Kidney (tissue), 14 donors: ENCODE data around the gene ARHGEF1. TPM values are rescaled to one million over a fixed set of nuclear protein-coding genes. Genes with fewer than 3 reads are reported as not detected.

Source experiments
- DNase-seq, 5 donors: peaks; one replicate each; pipeline ENCODE4 v3.0.0-alpha.2; 2013 to 2020
- FAIRE-seq: peaks from 2 replicates; lab custom pipeline; 2012; peaks lifted over from hg19 to GRCh38; lab: Jason Lieb, UNC
- H3K27ac ChIP-seq, 2 donors: one replicate each; pipeline ENCODE4 v1.7.0; 2013; ENCODE audit warnings: low read depth in 2 of 2, low read length in 2 of 2, inconsistent platforms in 1 of 2
- H3K27me3 ChIP-seq: one replicate; pipeline ENCODE4 v1.7.1; 2013; ENCODE audit warnings: low read length, inconsistent platforms; ENCODE audit not compliant: control insufficient read depth, insufficient read depth
- H3K36me3 ChIP-seq, 3 donors: one replicate each; pipeline versions ENCODE4 v1.7.0 to v1.7.1; 2013; ENCODE audit warnings: low read length in 3 of 3, control low read depth in 1 of 3, inconsistent platforms in 1 of 3; ENCODE audit not compliant: insufficient read depth in 3 of 3, control insufficient read depth in 2 of 3
- H3K4me1 ChIP-seq, 3 donors: one replicate each; pipeline versions ENCODE4 v1.7.0 to v1.7.1; 2013; ENCODE audit warnings: low read length in 3 of 3, inconsistent platforms in 1 of 3, low read depth in 1 of 3; ENCODE audit not compliant: control insufficient read depth in 2 of 3, insufficient read depth in 2 of 3
- H3K4me3 ChIP-seq, 3 donors: one replicate each; pipeline versions ENCODE4 v1.7.0 to v1.8.1; 2013; ENCODE audit warnings: low read length in 3 of 3, control low read depth in 1 of 3, inconsistent platforms in 1 of 3
- H3K9ac ChIP-seq, 3 donors: one replicate each; pipeline versions ENCODE4 v1.7.0 to v1.7.1; 2013; ENCODE audit warnings: low read length in 3 of 3, control low read depth in 1 of 3, inconsistent platforms in 1 of 3
- H3K9me3 ChIP-seq, 3 donors: one replicate each; pipeline versions ENCODE4 v1.7.0 to v1.7.1; 2013; ENCODE audit warnings: low read length in 3 of 3, control low read depth in 1 of 3, inconsistent platforms in 1 of 3; ENCODE audit not compliant: control insufficient read depth in 2 of 3, insufficient read depth in 1 of 3
- CTCF ChIP-seq: IDR thresholded peaks from 3 replicates; pipeline ENCODE4 v1.5.1; 2012; ENCODE audit warnings: mild to moderate bottlenecking, moderate library complexity, borderline replicate concordance; ENCODE audit not compliant: insufficient read depth; ENCODE audit errors: extremely low read depth
- intact Hi-C: fragments of 100-400 bp; cut with DNase I; formaldehyde crosslinking; loops from one replicate; pipeline ENCODE4 v1.11.1; 2022
- polyA plus RNA-seq: library from polyadenylated mRNA; stranded (reverse); fragments of 350-450 nt; fragmentation: Illumina TruSeq; extraction: RNeasy Lipid Tissue Mini Kit (QIAGEN cat#74804); gene quantifications from one replicate; pipeline ENCODE4 v1.2.3, GENCODE V29; 2014; ENCODE audit warnings: low read depth, low replicate concordance; ENCODE audit not compliant: insufficient read depth
- total RNA-seq: library from RNA; stranded (reverse); fragmentation: NEBNext Ultra II Directional; extraction: Animal tissue kit (Norgen Biotek cat#: 25700); gene quantifications from one replicate; pipeline ENCODE4 v1.2.1, GENCODE V29; 2021
- donor health status: control.
- donor health status: control.
- donor health status: control.
- donor health status: control.
- donor health status: control.
- donor health status: DM: yes; HTN: yes; CAD: no.
- donor health status: Normal renal cell carcinoma (clear cell type).

ARHGEF1 gene
- total and polyA plus RNA-seq, 2 donors from 2014 or later = 39.0 to 139 TPM

- H3K9ac ChIP-seq = no peak overlapping the region
- no peaks in the 10 kb centered on the region for H3K4me1 ChIP-seq
- no peak overlapping the region for H3K4me3 ChIP-seq
- FAIRE-seq (no peak), DNase-seq (no peak)
- H3K27ac ChIP-seq = no peak overlapping the region
- H3K27me3 ChIP-seq = peaks cover 64% of the 10 kb centered on the region
- TF ChIP-seq CTCF = no peak
- no peaks in the 10 kb centered on the region for H3K36me3 ChIP-seq
- intact Hi-C loops = no loop called here
- H3K9me3 ChIP-seq = peaks cover 0 to 4% (median 0%) of the 10 kb centered on the region in 3 donors
Observed at GRCh38 chr19:41918653-41919244, 35.8 kb downstream of the ARHGEF1 start.

DNA sequence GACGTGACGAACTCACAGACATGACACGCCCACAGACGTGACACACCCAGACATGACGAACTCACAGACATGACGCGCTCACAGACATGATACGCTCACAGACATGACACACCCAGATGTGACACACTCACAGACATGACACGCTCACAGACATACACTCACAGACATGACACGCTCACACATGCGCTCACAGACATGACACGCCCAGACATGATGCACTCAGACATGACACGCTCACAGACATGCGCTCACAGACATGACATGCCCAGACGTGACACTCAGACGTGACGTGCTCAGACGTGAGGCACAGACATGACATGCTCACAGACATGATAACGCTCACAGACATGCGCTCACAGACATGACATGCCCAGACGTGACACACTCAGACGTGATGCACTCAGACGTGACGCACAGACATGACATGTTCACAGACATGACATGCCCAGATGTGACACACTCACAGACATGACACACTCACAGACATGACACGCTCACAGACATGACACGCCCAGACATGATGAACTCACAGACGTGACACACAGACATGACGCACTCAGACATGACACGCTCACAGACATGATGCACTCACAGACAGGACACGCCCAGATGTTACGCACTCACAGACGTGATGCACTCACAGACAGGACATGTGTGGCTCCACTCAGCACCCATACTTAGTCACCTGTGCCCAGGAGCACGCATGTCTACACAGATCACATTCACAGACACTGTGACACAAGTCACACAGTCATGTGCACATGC is 37.1 kb downstream of the ARHGEF1 start:
- no peaks in the 10 kb centered on the region for H3K4me1 ChIP-seq
- H3K9ac ChIP-seq = no peak overlapping the region
- H3K27ac ChIP-seq = no peak overlapping the region
- intact Hi-C loops = no loop called here
- FAIRE-seq (no peak), DNase-seq (no peak)
- peaks cover 66% of the 10 kb centered on the region for H3K27me3 ChIP-seq
- H3K36me3 ChIP-seq = no peaks in the 10 kb centered on the region
- H3K4me3 ChIP-seq = no peak overlapping the region
- H3K9me3 ChIP-seq = peaks cover 0 to 4% (median 0%) of the 10 kb centered on the region in 3 donors
- no peak for TF ChIP-seq CTCF

DNA sequence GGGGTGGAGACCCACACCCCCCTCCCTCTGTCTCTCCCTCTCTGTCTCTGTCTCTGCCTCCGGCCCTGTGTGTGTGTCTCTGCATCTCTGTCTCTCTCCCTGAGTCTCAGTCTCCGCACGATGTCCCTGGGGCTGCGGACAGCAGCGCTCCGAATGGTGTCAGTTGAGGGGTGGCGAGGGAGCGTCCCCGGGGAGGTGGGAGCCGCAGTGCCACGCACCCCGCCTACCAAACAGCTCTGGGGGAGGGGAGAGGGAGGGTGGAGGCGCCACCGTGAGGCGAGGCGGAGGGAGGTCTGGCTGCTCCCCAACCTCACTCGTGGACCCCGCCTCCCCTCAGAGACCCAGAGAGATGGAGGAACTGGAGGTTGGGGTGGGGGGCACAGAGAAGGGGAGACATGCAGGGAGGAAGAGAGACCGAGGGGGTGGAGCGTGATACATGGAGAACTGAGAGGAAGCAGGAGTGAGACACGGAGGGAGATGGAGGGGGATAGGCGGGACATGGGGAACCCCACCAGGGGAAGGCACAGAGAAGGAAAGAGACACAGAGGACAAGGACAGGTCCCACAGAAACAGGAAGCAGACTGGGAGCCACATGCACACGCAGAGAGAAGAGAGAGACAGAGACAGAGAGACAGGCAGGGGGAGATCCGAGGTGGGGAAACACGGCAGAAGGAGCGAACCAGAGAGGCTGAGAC is 38.0 kb downstream of the ARHGEF1 start:
- DNase-seq (no peak), FAIRE-seq (no peak)
- no peak for TF ChIP-seq CTCF
- no peak overlapping the region for H3K27ac ChIP-seq
- intact Hi-C loops = no loop called here
- H3K4me3 ChIP-seq = no peak overlapping the region
- no peaks in the 10 kb centered on the region for H3K4me1 ChIP-seq
- H3K9me3 ChIP-seq = peaks cover 0 to 4% (median 0%) of the 10 kb centered on the region in 3 donors
- H3K36me3 ChIP-seq = no peaks in the 10 kb centered on the region
- H3K27me3 ChIP-seq = peaks cover 68% of the 10 kb centered on the region
- no peak overlapping the region for H3K9ac ChIP-seq
